Endothelial cell of umbilical vein (primary cell): ENCODE measurements around the gene TMPRSS4.

Experiments used
- EZH2 ChIP-seq: IDR thresholded peaks from 2 replicates; pipeline ENCODE4 v1.6.1; 2012; ENCODE audit warnings: borderline replicate concordance, low read depth, mild to moderate bottlenecking, moderate library complexity, low read length, inconsistent platforms; ENCODE audit not compliant: severe bottlenecking
- JUN ChIP-seq: IDR thresholded peaks from 2 replicates; pipeline ENCODE4 v1.6.1; 2011; ENCODE audit warnings: borderline replicate concordance, low read depth; ENCODE audit not compliant: insufficient read length, insufficient read depth
- POLR2A ChIP-seq: IDR thresholded peaks from 2 replicates; pipeline ENCODE4 v1.6.1; 2012; ENCODE audit warnings: low read depth, mild to moderate bottlenecking, control low read depth, low read length
- POLR2AphosphoS5 ChIP-seq: IDR thresholded peaks from 2 replicates; pipeline ENCODE4 v1.6.1; 2012; ENCODE audit warnings: low read depth, mild to moderate bottlenecking, control low read depth, low read length, moderate library complexity; ENCODE audit not compliant: insufficient read depth
- TF ChIP-seq, protein P1 (sequence below), 2 donors: IDR thresholded peaks; 1 replicate in 1 of 2; 2 replicates in 1 of 2; pipeline ENCODE4 v1.5.1; 2011; ENCODE audit warnings: low read length in 2 of 2, mild to moderate bottlenecking in 2 of 2, moderate library complexity in 2 of 2, control low read depth in 1 of 2, inconsistent platforms in 1 of 2, low read depth in 1 of 2; ENCODE audit not compliant: insufficient read depth in 1 of 2; ENCODE audit errors: extremely low read depth in 1 of 2
- TF ChIP-seq, protein P2 (sequence below): IDR thresholded peaks from 2 replicates; pipeline ENCODE4 v1.6.1; 2011; ENCODE audit not compliant: insufficient read depth, insufficient read length

- TF ChIP-seq EZH2, result no peak
- no peak for TF ChIP-seq POLR2A
- TF ChIP-seq, protein P1, sequence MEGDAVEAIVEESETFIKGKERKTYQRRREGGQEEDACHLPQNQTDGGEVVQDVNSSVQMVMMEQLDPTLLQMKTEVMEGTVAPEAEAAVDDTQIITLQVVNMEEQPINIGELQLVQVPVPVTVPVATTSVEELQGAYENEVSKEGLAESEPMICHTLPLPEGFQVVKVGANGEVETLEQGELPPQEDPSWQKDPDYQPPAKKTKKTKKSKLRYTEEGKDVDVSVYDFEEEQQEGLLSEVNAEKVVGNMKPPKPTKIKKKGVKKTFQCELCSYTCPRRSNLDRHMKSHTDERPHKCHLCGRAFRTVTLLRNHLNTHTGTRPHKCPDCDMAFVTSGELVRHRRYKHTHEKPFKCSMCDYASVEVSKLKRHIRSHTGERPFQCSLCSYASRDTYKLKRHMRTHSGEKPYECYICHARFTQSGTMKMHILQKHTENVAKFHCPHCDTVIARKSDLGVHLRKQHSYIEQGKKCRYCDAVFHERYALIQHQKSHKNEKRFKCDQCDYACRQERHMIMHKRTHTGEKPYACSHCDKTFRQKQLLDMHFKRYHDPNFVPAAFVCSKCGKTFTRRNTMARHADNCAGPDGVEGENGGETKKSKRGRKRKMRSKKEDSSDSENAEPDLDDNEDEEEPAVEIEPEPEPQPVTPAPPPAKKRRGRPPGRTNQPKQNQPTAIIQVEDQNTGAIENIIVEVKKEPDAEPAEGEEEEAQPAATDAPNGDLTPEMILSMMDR (IDR thresholded peaks at IDR 0.05; ENCODE audit: extremely low read depth in 1 of 2, insufficient read depth in 1 of 2, low read depth in 1 of 2, low read length in 2 of 2), result no peak
- no peak for TF ChIP-seq POLR2AphosphoS5
- TF ChIP-seq, protein P2, sequence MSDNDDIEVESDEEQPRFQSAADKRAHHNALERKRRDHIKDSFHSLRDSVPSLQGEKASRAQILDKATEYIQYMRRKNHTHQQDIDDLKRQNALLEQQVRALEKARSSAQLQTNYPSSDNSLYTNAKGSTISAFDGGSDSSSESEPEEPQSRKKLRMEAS, result no peak
- no peak for TF ChIP-seq JUN
Measured at GRCh38 chr11:118054712-118055640, 21.9 kb upstream of the TMPRSS4 start.
